HCT116 (cell line): ENCODE measurements around the gene SLC30A9. TPM values are rescaled to one million over a fixed set of nuclear protein-coding genes. Genes with fewer than 3 reads are reported as not detected.

Experiments
- ATAC-seq: fragments of 200-7000 bp; cut with Tn5 transposase; 2 replicates; pipeline ENCODE4 v1.9.1; 2020; ENCODE audit warnings: mild to moderate bottlenecking, moderate library complexity
- BruUV-seq: library from RNA; stranded (reverse); fragments of 400-500 nt; replicated peaks from 2 replicates; lab custom pipeline; 2021; lab: Mats Ljungman, UMichigan
- CTCF ChIA-PET: fragments of 300-600 bp; sonication (Branson Sonifier 250); formaldehyde crosslinking; loops from one replicate; lab custom pipeline; 2021; ENCODE audit warnings: antibody characterized with exemption; lab: Charles Lee
- POLR2A ChIA-PET: fragments of 300-600, 350-600 bp; sonication (Branson Sonifier 250); formaldehyde crosslinking; loops from one replicate; lab custom pipeline; 2021; ENCODE audit warnings: antibody characterized with exemption; lab: Charles Lee
- RAD21 ChIA-PET, 2 experiments: fragments of 300-600 bp; sonication (Branson Sonifier 250); formaldehyde crosslinking; loops; one replicate each; lab custom pipeline; 2023; ENCODE audit warnings: low total read pairs in 2 of 2; ENCODE audit not compliant: uncharacterized antibody in 2 of 2, unreplicated experiment in 2 of 2, low non-redundant PET in 1 of 2; lab: Charles Lee
- DNase-seq: peaks from one replicate; pipeline ENCODE4 v3.0.0-alpha.2; 2010; ENCODE audit warnings: low read depth, low spot score
- H2AFZ ChIP-seq: fragments of 200-600 bp; shearing (Covaris generic), sonication (generic); 2 replicates; pipeline ENCODE4 v1.6.1; 2017; ENCODE audit warnings: low read depth, mixed run types, mixed read lengths, antibody characterized with exemption, low read length; ENCODE audit not compliant: poor library complexity, severe bottlenecking
- H3K27ac ChIP-seq: 2 replicates; pipeline ENCODE4 v1.5.1; 2012; ENCODE audit warnings: low read depth, low read length
- H3K27me3 ChIP-seq: fragments of 200-600 bp; sonication (generic); 2 replicates; pipeline ENCODE4 v1.6.1; 2016; ENCODE audit warnings: mixed run types, low read length, mixed read lengths; ENCODE audit not compliant: insufficient read depth
- H3K36me3 ChIP-seq, 2 experiments: fragments of 200-500 bp in 1 of 2; fragments of 200-600 bp in 1 of 2; sonication (Bioruptor generic) in 1 of 2; sonication (generic) in 1 of 2; 2 replicates each; pipeline versions ENCODE4 v1.5.1 to v1.6.1; 2014 to 2016; ENCODE audit warnings: low read length in 2 of 2, inconsistent platforms in 1 of 2, mixed read lengths in 1 of 2, mixed run types in 1 of 2; ENCODE audit not compliant: insufficient read depth in 2 of 2, control insufficient read depth in 1 of 2
- H3K4me1 ChIP-seq, 2 experiments: fragments of 200-600 bp in 1 of 2; sonication (generic) in 1 of 2; 2 replicates each; pipeline versions ENCODE4 v1.5.1 to v1.6.1; 2012 to 2017; ENCODE audit warnings: low read length in 2 of 2, inconsistent platforms in 1 of 2, mild to moderate bottlenecking in 1 of 2, mixed read lengths in 1 of 2, mixed run types in 1 of 2, moderate library complexity in 1 of 2; ENCODE audit not compliant: insufficient read depth in 2 of 2, control insufficient read depth in 1 of 2
- H3K4me2 ChIP-seq: fragments of 200-600 bp; sonication (generic); 2 replicates; pipeline ENCODE4 v1.6.1; 2017; ENCODE audit warnings: mixed run types, low read length, mixed read lengths
- H3K4me3 ChIP-seq, 2 experiments: fragments of 200-600 bp in 1 of 2; sonication (generic) in 1 of 2; replicated peaks in 1 of 2; 2 replicates each; pipeline ENCODE4 v1.5.1; 2011 to 2016; ENCODE audit warnings: low read length in 2 of 2, control low read depth in 1 of 2, low read depth in 1 of 2, mild to moderate bottlenecking in 1 of 2, mixed read lengths in 1 of 2, mixed run types in 1 of 2
- H3K79me2 ChIP-seq: fragments of 200-600 bp; sonication (generic); 2 replicates; pipeline ENCODE4 v1.6.1; 2017; ENCODE audit warnings: mild to moderate bottlenecking, mixed run types, low read length, moderate library complexity, mixed read lengths; ENCODE audit not compliant: insufficient read depth
- H3K9ac ChIP-seq: fragments of 200-600 bp; sonication (generic); 2 replicates; pipeline ENCODE4 v1.6.1; 2016; ENCODE audit warnings: low read length, mixed read lengths
- H3K9me2 ChIP-seq: fragments of 200-600 bp; sonication (generic), shearing (Covaris generic); 2 replicates; pipeline ENCODE4 v1.6.1; 2017; ENCODE audit warnings: mixed run types, mild to moderate bottlenecking, moderate library complexity; ENCODE audit not compliant: insufficient read depth
- H3K9me3 ChIP-seq, 2 experiments: fragments of 200-500 bp in 1 of 2; fragments of 200-600 bp in 1 of 2; sonication (Bioruptor generic) in 1 of 2; sonication (generic) in 1 of 2; 2 replicates each; pipeline ENCODE4 v1.6.1; 2014 to 2017; ENCODE audit warnings: low read length in 2 of 2, mixed read lengths in 2 of 2, inconsistent platforms in 1 of 2, low read depth in 1 of 2, mild to moderate bottlenecking in 1 of 2, mixed run types in 1 of 2, moderate library complexity in 1 of 2; ENCODE audit not compliant: control insufficient read depth in 1 of 2, insufficient read depth in 1 of 2
- H4K20me1 ChIP-seq: fragments of 200-600 bp; sonication (generic), shearing (Covaris generic); 2 replicates; pipeline ENCODE4 v1.6.1; 2017; ENCODE audit warnings: mixed run types, mild to moderate bottlenecking, moderate library complexity; ENCODE audit not compliant: insufficient read depth
- CBX3 ChIP-seq: IDR thresholded peaks from 2 replicates; pipeline ENCODE4 v1.6.1; 2012; ENCODE audit warnings: low read depth
- CEBPB ChIP-seq: IDR thresholded peaks from 2 replicates; pipeline ENCODE4 v1.6.1; 2012; ENCODE audit warnings: low read depth
- CTCF ChIP-seq, 3 experiments: fragments of 200-600 bp in 1 of 3; sonication (generic) in 1 of 3; IDR thresholded peaks in 2 of 3; conservative IDR thresholded peaks in 1 of 3; 2 replicates each; pipeline ENCODE4 v1.5.1; 2012 to 2017; ENCODE audit warnings: low read depth in 2 of 3, low read length in 2 of 3, antibody characterized with exemption in 1 of 3, borderline replicate concordance in 1 of 3, control low read depth in 1 of 3, mild to moderate bottlenecking in 1 of 3, mixed read lengths in 1 of 3, mixed run types in 1 of 3, moderate library complexity in 1 of 3; ENCODE audit not compliant: insufficient read depth in 1 of 3
- EZH2 ChIP-seq: fragments of 200-600 bp; sonication (generic); IDR thresholded peaks from 2 replicates; pipeline ENCODE4 v1.6.1; 2017; ENCODE audit warnings: antibody characterized with exemption, mixed run types
- REST ChIP-seq: IDR thresholded peaks from 2 replicates; pipeline ENCODE4 v1.6.1; 2012; ENCODE audit warnings: low read depth
- SP1 ChIP-seq: IDR thresholded peaks from 2 replicates; pipeline ENCODE4 v1.6.1; 2012; ENCODE audit warnings: low read depth
- intact Hi-C: fragments of 100-400 bp; cut with micrococcal nuclease; formaldehyde crosslinking; loops from 2 replicates; pipeline ENCODE4 v1.10.0; 2022
- total RNA-seq: library from RNA; stranded (reverse); gene quantifications from one replicate; pipeline ENCODE4 v1.2.1, GENCODE V29; 2021; ENCODE audit not compliant: unreplicated experiment

SLC30A9 gene
- total RNA-seq, 1 experiment from 2014 or later, result 67.4 TPM

GRCh38 chr4:41981456-41981855 is 8.9 kb upstream of the SLC30A9 start, which contains the start of gene DCAF4L1:
TSS of gene DCAF4L1 (plus strand) at chr4:41981756. CDS start at chr4:41981793, 37 bp downstream.
- Histone ChIP-seq H3K79me2 (no peaks in the 10 kb centered on the region), H3K4me1 (no peaks in the 10 kb centered on the region), H3K4me2 (no peak within 1 kb of the TSS), H3K9me2 (no peaks in the 10 kb centered on the region)
- no peak for ATAC-seq
- BruUV-seq, result no TSS peak
- TF ChIP-seq EZH2 (no peak), CTCF (IDR thresholded peaks at IDR 0.05 in 2 of 3, conservative IDR thresholded peaks at IDR 0.05 in 1 of 3; ENCODE audit: borderline replicate concordance in 1 of 3, insufficient read depth in 1 of 3, low read depth in 2 of 3, low read length in 2 of 3) (no peak)
- TF ChIP-seq, all 23 proteins: peak for 0
- ChIA-PET POLR2A (no interaction called here), CTCF (no interaction called here), RAD21 (no interaction called here)
- Histone ChIP-seq H2AFZ (no peak within 1 kb of the TSS), H3K4me3 (no peak within 1 kb of the TSS), H3K36me3 (no peaks in the 10 kb centered on the region), H4K20me1 (no peaks in the 10 kb centered on the region), H3K27ac (no peak within 1 kb of the TSS), H3K9me3 (no peaks in the 10 kb centered on the region), H3K9ac (no peak within 1 kb of the TSS), H3K27me3 (no peaks in the 10 kb centered on the region)
- DNase-seq, result no peak
- intact Hi-C loops, result no loop called here

DNA sequence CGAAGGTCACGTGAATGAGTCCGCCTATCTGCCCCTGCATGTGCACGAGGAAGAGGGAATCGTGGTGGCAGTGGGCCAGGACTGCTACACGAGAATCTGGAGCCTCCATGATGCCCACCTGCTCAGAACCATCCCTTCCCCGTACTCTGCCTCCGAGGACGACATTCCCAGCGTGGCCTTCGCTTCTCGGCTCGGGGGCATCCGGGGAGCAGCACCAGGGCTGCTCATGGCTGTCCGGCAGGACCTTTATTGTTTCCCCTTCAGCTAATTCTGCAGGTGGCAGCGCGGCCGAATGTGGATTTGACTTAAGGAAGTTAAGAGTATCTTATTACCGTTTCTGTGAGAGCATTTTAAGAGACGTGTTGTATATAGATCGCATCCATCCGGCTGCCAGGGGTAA is 7.6 kb upstream of the SLC30A9 start:
- no peaks in the 10 kb centered on the region for H3K27me3 ChIP-seq
- H3K36me3 ChIP-seq, result no peaks in the 10 kb centered on the region
- no peaks in the 10 kb centered on the region for H4K20me1 ChIP-seq
- no peak overlapping the region for H3K27ac ChIP-seq
- intact Hi-C loops, result no loop called here
- H2AFZ ChIP-seq, result no peak overlapping the region
- ChIA-PET POLR2A (no interaction called here), CTCF (no interaction called here), RAD21 (no interaction called here)
- H3K9ac ChIP-seq, result no peak overlapping the region
- no peaks in the 10 kb centered on the region for H3K9me3 ChIP-seq
- no peak overlapping the region for H3K4me2 ChIP-seq
- no peaks in the 10 kb centered on the region for H3K4me1 ChIP-seq
- no peaks in the 10 kb centered on the region for H3K9me2 ChIP-seq
- DNase-seq, result no peak
- H3K4me3 ChIP-seq, result no peak overlapping the region
- TF ChIP-seq CEBPB (no peak), REST (no peak), SP1 (no peak), CBX3 (no peak)
- no peaks in the 10 kb centered on the region for H3K79me2 ChIP-seq
- ATAC-seq, result no peak
- no TSS peak for BruUV-seq
